AG10803 (cell line): ENCODE data around the gene GRPEL2.

Experiments
- DNase-seq: peaks from one replicate; pipeline ENCODE4 v3.0.0; 2010; ENCODE audit warnings: low read depth
- H3K4me3 ChIP-seq: 2 replicates; pipeline ENCODE4 v1.5.1; 2011; ENCODE audit warnings: mild to moderate bottlenecking, low read length, control low read depth
- CTCF ChIP-seq: conservative IDR thresholded peaks from 2 replicates; pipeline ENCODE4 v1.5.1; 2011; ENCODE audit warnings: mild to moderate bottlenecking, low read length, control low read depth, inconsistent platforms

Gene GRPEL2

GRCh38 chr5:149325894-149326293 lies 19.4 kb upstream of the GRPEL2 start:
- TF ChIP-seq CTCF: no peak

GRCh38 chr5:149326611-149327010 lies 18.7 kb upstream of the GRPEL2 start:
- TF ChIP-seq CTCF: no peak
- DNase-seq: no peak
- H3K4me3 ChIP-seq: no peak overlapping the region

More at GRCh38 chr5:149325894-149326293, 19.4 kb upstream of the GRPEL2 start:
- no peak overlapping the region for H3K4me3 ChIP-seq
- DNase-seq: no peak

- no peak overlapping the region for H3K4me3 ChIP-seq
- TF ChIP-seq CTCF: no peak
Measured at GRCh38 chr5:149328177-149328576, 17.1 kb upstream of the GRPEL2 start.

GRCh38 chr5:149333711-149334443 lies 11.4 kb upstream of the GRPEL2 start:
- DNase-seq: peak; percentile 35
- no peak for TF ChIP-seq CTCF
- no peak overlapping the region for H3K4me3 ChIP-seq

More at GRCh38 chr5:149328177-149328576, 17.1 kb upstream of the GRPEL2 start:
- no peak for DNase-seq

GRCh38 chr5:149337736-149338135 lies 7.6 kb upstream of the GRPEL2 start:
- TF ChIP-seq CTCF: no peak
- no peak for DNase-seq
- H3K4me3 ChIP-seq: no peak overlapping the region

- no peak overlapping the region for H3K4me3 ChIP-seq
- no peak for DNase-seq
- TF ChIP-seq CTCF: no peak
Measured at GRCh38 chr5:149338364-149338763, 6.9 kb upstream of the GRPEL2 start.

GRCh38 chr5:149340920-149341319 lies 4.4 kb upstream of the GRPEL2 start:
- TF ChIP-seq CTCF: no peak
- DNase-seq: no peak
- no peak overlapping the region for H3K4me3 ChIP-seq
